ENCODE measurements around the gene HECW1.

The HECW1 gene

GRCh38 chr7:43522406-43523156 is 410.1 kb downstream of the HECW1 start:
- in situ Hi-C loops (cut with HindIII; ENCODE audit: low pct_ligation_motif_present, low pct_unique_long_range_greater_than_20kb, low sequenced_read_pairs): no loop called here
- DNase-seq: peak; percentile 23

DNA sequence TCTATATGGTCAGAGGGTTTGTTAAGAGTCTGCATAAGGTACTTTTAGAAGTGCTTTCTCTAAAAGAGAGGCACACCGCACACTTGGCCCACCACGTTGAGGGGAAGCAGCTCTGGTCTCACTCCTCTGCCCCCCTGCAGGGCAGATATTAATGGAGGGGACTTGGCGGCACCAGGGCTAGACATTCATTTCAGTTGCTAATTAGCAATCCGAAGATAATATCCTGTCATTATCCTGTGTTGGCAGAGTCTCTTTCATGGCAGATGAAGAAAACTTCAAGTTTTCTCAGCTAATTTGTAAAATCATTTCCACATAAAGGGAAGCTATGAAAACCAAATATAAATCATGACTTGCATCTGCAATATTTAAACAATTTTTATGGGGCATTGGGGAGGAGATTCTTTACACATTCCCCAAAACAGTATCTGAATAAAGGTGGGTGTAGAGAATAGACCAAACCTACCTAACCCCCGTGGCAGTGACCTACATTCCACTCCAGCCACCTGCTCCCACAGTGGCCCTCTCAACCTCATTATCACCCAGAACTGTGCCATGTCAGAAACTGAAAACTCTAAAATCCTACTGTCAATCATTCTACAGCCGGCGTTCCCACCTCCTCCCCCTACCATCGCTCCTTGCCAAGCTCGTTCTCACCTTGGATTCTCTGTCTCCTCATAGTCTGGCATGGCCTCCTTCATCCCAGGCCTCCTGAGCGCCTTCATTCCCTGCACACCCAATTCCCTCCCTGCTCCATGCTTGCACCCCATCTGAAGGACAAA is 416.3 kb downstream of the HECW1 start:
- no peak for DNase-seq
- in situ Hi-C loops (cut with HindIII; ENCODE audit: low pct_ligation_motif_present, low pct_unique_long_range_greater_than_20kb, low sequenced_read_pairs): no loop called here

GRCh38 chr7:43530553-43531410 is 418.3 kb downstream of the HECW1 start:
- DNase-seq: peak; percentile 12
- in situ Hi-C loops (cut with HindIII; ENCODE audit: low pct_ligation_motif_present, low pct_unique_long_range_greater_than_20kb, low sequenced_read_pairs): no loop called here

DNA sequence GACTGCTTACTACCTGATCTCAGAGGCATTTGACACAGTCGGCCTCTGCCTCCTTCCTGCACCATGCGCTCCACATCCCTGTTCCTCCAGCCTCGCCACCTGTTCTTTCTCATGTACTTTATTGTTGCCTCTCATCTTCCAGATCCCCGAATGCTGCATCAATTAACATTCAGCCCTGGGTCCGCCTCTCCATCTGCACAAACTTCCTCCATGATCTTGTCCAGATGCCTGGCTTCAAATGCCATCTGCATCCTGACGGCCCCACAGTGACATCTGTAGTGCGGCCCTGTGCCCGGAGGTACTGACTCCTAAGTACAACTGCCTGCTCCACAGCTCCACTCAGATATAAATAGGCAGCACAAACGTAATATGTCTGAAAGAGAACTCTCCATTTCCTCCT is 419.3 kb downstream of the HECW1 start:
- in situ Hi-C loops (cut with HindIII; ENCODE audit: low pct_ligation_motif_present, low pct_unique_long_range_greater_than_20kb, low sequenced_read_pairs): no loop called here

DNA sequence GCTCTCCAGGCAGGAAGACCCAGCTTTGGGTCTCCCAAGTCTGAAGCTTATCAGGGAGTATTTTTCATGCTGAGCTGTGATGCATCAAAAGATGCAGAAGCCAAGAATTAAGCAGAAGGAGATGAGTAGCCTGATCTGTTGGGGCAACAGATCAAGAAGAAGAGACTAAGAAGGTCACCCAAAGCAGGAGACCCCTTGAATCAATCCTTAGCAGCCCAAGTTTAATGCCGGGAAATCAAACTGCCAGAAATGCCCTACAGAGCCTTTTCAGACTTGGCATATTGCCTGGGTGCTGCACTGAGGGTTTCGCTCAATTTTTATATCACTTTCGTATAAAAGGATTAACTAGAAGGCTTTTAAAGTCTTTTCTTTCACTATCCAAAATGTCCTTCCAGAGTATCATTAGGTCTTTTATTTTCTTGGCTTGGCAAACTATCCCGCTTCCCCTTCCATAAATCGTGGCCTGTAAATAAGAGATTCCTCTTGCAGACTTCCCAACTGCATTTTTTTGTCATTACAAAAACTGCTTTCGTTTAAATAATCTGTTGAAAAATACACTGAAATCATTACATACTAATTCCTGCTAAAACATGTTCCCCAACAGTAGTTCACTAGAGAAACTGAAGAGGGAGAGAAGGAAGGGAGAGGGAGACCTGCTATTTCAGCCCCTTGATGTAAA is 421.5 kb downstream of the HECW1 start:
- in situ Hi-C loops (cut with HindIII; ENCODE audit: low pct_ligation_motif_present, low pct_unique_long_range_greater_than_20kb, low sequenced_read_pairs): no loop called here
- DNase-seq: no peak

More for the DNA sequence above, 419.3 kb downstream of the HECW1 start:
- no peak for DNase-seq

GRCh38 chr7:43535031-43535451 is 422.6 kb downstream of the HECW1 start:
- in situ Hi-C loops (cut with HindIII; ENCODE audit: low pct_ligation_motif_present, low pct_unique_long_range_greater_than_20kb, low sequenced_read_pairs): no loop called here
- DNase-seq: no peak

DNA sequence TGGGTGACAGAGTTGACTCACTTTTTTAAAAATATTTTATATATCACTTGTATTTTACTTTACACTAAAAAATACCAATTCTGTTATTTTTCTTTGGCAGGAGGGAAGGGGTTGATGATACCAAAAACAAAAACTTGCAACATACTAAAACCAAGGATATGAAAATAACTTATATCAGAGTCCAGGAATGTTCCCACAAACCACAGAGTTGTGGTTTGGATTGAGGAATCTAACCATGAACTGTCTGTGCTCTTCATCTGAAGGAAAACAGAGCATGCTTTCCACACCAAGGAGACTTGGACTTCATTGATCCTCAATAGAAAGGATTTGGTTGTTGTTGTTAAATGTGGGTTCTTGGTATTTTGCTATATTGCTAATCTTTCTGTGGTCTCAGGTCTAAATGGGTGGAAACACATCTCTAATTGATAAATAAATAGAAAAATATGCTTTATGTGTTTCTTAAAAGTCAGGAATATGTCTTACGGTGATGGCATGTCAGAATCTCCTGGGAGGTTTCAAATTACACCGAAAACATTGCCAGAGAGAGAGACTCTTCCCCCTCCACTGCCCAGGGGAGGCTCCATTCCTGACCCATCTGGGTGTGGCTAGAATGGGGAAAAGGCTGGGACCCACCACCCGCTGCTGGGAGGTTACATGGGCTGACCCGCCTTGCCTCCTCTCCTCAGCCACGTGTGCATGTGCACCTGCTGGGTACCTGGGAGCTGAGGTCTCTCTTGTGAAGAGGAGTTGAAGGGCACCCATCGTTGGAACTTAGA is 423.6 kb downstream of the HECW1 start:
- DNase-seq: peak; percentile 62
- in situ Hi-C loops (cut with HindIII; ENCODE audit: low pct_ligation_motif_present, low pct_unique_long_range_greater_than_20kb, low sequenced_read_pairs): no loop called here

GRCh38 chr7:43536773-43537172 is 424.3 kb downstream of the HECW1 start:
- no peak for DNase-seq
- in situ Hi-C loops (cut with HindIII; ENCODE audit: low pct_ligation_motif_present, low pct_unique_long_range_greater_than_20kb, low sequenced_read_pairs): no loop called here

DNA sequence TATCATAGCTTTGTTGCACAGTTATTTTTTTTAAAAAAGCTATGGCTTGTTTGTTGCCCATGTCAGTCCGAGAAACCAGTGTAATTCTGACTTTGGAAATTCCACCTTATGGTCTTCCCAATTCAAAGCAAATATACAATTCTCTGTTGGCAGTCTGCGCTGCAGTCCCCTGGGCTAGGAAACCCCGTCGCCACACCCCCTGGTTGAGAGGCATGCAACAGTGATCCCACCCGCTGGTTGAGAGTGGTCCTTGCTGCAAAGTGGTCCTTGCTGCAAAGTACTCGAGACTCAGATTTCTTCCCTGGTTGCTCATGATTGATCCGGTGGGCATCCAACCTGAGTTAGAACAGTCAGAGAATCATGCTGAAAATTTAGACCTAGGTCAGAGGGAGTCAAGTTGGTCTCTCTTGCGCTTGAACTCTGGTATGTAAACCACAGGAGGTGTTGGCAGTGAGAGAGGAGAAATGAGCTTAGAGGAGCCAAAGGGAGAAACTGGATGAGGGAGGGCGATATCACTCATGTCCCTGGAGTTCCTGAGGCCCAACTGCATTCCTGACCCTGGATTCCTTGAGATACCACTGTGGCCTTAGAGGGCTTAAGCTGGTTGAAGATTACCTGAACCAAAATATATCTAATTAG is 425.4 kb downstream of the HECW1 start:
- DNase-seq: peak; percentile 70
- in situ Hi-C loops (cut with HindIII; ENCODE audit: low pct_ligation_motif_present, low pct_unique_long_range_greater_than_20kb, low sequenced_read_pairs): no loop called here

DNA sequence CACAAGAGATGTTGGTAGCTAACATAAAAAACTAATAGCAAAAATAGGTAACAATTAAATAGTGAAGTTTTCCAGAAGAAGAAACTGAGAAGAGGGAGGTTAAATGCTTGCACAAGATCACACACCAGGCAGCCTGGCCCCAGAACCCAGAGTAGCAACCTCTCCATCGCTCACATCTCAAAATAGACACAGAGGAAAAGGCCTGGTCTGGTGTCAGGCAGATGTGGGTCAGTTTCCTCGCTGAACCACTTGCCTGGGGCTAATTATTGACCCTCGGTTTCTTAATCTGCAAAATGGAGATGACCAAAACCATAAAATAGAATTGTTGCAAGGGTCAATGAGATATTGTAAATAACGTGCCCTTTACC is 425.9 kb downstream of the HECW1 start:
- no peak for DNase-seq
- in situ Hi-C loops (cut with HindIII; ENCODE audit: low pct_ligation_motif_present, low pct_unique_long_range_greater_than_20kb, low sequenced_read_pairs): no loop called here

DNA sequence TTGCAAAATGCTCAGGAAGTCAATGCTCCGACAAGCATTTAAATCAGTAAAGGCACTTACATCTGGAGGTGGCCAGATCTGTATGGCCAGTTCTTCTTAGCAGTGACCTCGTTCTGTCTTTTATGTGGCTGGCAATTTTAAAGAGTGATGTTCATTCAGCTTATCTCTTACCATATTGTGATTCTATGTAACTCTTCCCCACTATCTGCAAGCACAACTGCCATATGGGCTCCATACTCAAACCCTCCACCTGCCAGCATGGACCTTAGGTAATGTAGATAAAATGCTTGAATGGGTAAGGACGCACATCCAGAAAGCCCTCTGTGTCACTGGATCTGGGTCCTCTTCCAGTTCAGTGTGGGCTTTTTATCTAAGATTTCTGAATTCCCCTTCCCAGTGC is 428.0 kb downstream of the HECW1 start:
- DNase-seq: no peak
- in situ Hi-C loops (cut with HindIII; ENCODE audit: low pct_ligation_motif_present, low pct_unique_long_range_greater_than_20kb, low sequenced_read_pairs): no loop called here

DNA sequence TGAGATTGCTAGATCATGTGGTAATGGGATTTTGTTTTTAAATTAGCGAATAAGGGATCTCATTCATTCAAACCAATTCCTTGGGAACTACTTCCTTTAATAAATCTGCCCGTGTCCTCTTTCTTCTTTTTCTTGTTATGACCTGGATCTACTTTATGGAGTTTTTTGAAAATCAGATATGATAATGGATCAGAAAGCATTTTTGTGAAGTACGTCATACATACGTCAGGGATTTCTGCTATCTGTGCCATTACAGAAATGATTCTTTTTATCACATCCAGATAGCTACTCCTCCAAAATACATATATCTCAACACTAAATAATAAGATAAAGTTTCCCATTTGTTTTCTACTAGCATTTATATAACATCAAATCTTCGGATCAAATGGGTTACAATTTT is 430.3 kb downstream of the HECW1 start:
- no peak for DNase-seq
- in situ Hi-C loops (cut with HindIII; ENCODE audit: low pct_ligation_motif_present, low pct_unique_long_range_greater_than_20kb, low sequenced_read_pairs): no loop called here

DNA sequence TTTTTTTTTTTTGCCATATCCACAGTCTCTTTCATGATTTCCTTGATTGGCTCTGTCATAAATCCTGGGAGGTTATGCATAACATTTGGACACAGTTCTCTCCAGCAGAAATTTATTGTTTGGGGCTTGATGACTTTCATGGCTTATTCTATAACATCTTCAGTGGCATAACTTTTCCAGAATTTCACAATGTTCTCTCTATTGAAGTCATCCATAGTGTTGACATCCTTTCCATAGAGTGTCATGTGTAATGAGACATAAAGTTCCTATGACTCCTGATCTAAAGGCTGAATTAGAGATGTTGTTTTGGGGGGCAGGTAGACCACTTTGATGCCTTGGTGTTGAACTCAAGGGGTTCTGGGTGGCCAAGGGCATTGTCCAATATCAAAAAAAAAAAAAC is 433.8 kb downstream of the HECW1 start:
- in situ Hi-C loops (cut with HindIII; ENCODE audit: low pct_ligation_motif_present, low pct_unique_long_range_greater_than_20kb, low sequenced_read_pairs): no loop called here
- no peak for DNase-seq

DNA sequence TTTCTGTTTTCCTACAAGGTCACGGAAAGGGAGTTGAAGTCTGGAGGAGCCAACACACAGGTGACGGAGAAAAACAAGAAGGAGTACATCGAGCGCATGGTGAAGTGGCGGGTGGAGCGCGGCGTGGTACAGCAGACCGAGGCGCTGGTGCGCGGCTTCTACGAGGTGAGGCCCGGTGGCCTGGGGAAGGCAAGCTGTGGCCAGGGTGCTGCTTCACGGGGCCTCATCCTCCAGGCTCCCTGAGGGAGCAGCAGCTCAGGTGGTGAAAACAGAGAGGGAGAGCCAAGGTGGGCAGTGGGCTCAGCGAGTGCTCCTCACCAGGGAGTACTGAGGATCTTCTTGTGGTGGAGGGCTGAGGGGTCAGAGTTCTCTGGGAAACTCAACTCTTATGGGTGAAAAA is 438.0 kb downstream of the HECW1 start:
- no peak for DNase-seq
- in situ Hi-C loops (cut with HindIII; ENCODE audit: low pct_ligation_motif_present, low pct_unique_long_range_greater_than_20kb, low sequenced_read_pairs): no loop called here

GRCh38 chr7:43552122-43552521 is 439.7 kb downstream of the HECW1 start:
- DNase-seq: no peak
- in situ Hi-C loops (cut with HindIII; ENCODE audit: low pct_ligation_motif_present, low pct_unique_long_range_greater_than_20kb, low sequenced_read_pairs): no loop called here

- in situ Hi-C loops (cut with HindIII; ENCODE audit: low pct_ligation_motif_present, low pct_unique_long_range_greater_than_20kb, low sequenced_read_pairs): no loop called here
- DNase-seq: no peak
Measured at GRCh38 chr7:43553999-43554398, 441.6 kb downstream of the HECW1 start.

- no peak for DNase-seq
- in situ Hi-C loops (cut with HindIII; ENCODE audit: low pct_ligation_motif_present, low pct_unique_long_range_greater_than_20kb, low sequenced_read_pairs): no loop called here
Measured at GRCh38 chr7:43554423-43554822, 442.0 kb downstream of the HECW1 start.
